CD4-positive, alpha-beta T cell treated with Interleukin-6 for 4 hours (primary cell): ENCODE data around the gene HNRNPH3.
"Not testable (repeated sequence)": the region's sequence is repeated elsewhere in the genome, so short reads cannot be mapped to it uniquely, and the experiment has no call there.

Experiments used
- DNase-seq: peaks from one replicate; pipeline ENCODE4 v3.0.0-alpha.2; 2020; ENCODE audit warnings: mixed read lengths

Gene HNRNPH3

GRCh38 chr10:68331455-68332258 is at the start of gene HNRNPH3:
TSS of gene HNRNPH3 (plus strand) at chr10:68332064. CDS start at chr10:68337222, 5,158 bp downstream.
- peak; percentile 99 for DNase-seq

GRCh38 chr10:68284062-68285001 is 47.5 kb upstream of the HNRNPH3 start:
- DNase-seq, result no peak

- DNase-seq, result no peak
Observed at GRCh38 chr10:68288717-68289116, 43.1 kb upstream of the HNRNPH3 start.

GRCh38 chr10:68290736-68291135 is 41.1 kb upstream of the HNRNPH3 start:
- no peak for DNase-seq

- no peak for DNase-seq
Observed at GRCh38 chr10:68296843-68297663, 34.8 kb upstream of the HNRNPH3 start.

GRCh38 chr10:68301301-68301700 is 30.6 kb upstream of the HNRNPH3 start:
- no peak for DNase-seq

GRCh38 chr10:68301790-68302502 is 29.9 kb upstream of the HNRNPH3 start:
- no peak for DNase-seq

GRCh38 chr10:68302503-68302823 is 29.4 kb upstream of the HNRNPH3 start:
- DNase-seq, result no peak

GRCh38 chr10:68302871-68303270 is 29.0 kb upstream of the HNRNPH3 start:
- no peak for DNase-seq

- no peak for DNase-seq
Observed at GRCh38 chr10:68303849-68304412, 27.9 kb upstream of the HNRNPH3 start.

GRCh38 chr10:68305854-68306253 is 26.0 kb upstream of the HNRNPH3 start:
- DNase-seq, result no peak

GRCh38 chr10:68310531-68310930 is 21.3 kb upstream of the HNRNPH3 start:
- DNase-seq, result no peak

- not testable (repeated sequence) for DNase-seq
Observed at GRCh38 chr10:68314930-68315329, 16.9 kb upstream of the HNRNPH3 start.

- DNase-seq, result no peak
Observed at GRCh38 chr10:68315582-68315981, 16.3 kb upstream of the HNRNPH3 start.

- no peak for DNase-seq
Observed at GRCh38 chr10:68318331-68319059, 13.4 kb upstream of the HNRNPH3 start.

- DNase-seq, result not testable (repeated sequence)
Observed at GRCh38 chr10:68324396-68324795, 7.5 kb upstream of the HNRNPH3 start.

- no peak for DNase-seq
Observed at GRCh38 chr10:68327889-68328786, 3.7 kb upstream of the HNRNPH3 start.

- no peak for DNase-seq
Observed at GRCh38 chr10:68329506-68329861, 2.4 kb upstream of the HNRNPH3 start.

- peak; percentile 32 for DNase-seq
Observed at GRCh38 chr10:68330852-68331454, 911 bp upstream of the HNRNPH3 start.
